RPMI8226 (cell line): ENCODE measurements around the gene NPAS3.
A peak's percentile ranks its signal among the peaks of the same experiment; 100 is the strongest.

Source experiments
- DNase-seq: peaks from one replicate; pipeline ENCODE4 v3.0.0-alpha.2; 2015

Gene NPAS3

GRCh38 chr14:33774723-33775470, 836.2 kb downstream of the NPAS3 start:
- DNase-seq = no peak

- DNase-seq = no peak
Observed at GRCh38 chr14:33776871-33777270, 838.2 kb downstream of the NPAS3 start.

DNA sequence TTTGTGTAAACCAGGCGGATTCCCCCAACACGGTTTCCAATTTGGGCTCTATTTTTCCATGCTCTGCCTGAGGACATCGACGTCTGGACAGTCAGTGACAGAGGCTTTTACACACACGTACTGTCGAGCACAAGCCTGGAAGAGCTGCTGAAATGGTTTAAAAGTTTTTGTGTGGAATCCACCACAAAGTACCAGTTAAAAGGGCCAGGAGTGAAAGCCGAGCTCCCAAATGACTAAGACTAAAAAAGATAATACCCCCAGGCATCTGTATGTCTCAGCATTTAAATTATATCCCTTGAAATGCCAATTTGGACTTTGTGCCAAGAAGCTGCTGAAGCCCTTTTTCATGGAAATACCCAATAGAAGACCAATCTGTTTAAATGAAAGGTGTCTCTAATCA, 839.0 kb downstream of the NPAS3 start:
- no peak for DNase-seq

DNA sequence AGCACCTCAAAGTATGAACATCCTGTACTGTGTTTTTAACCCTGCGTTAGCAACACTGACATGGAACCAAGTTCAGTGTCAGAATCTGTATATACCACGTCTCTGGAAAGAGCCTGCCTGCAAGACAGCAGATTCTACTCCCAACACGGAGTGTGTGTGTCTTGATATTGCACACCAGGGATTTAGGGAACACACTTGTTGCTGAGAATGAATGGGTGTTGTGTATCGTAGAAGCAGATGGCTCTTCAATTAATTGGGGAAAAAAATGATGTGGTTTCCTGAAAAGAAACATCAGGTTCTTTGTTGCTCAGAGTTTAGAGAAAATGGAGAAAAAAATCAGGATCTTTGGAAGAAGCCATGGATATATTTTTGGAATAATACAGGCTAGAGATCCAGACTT, 841.4 kb downstream of the NPAS3 start:
- no peak for DNase-seq

DNA sequence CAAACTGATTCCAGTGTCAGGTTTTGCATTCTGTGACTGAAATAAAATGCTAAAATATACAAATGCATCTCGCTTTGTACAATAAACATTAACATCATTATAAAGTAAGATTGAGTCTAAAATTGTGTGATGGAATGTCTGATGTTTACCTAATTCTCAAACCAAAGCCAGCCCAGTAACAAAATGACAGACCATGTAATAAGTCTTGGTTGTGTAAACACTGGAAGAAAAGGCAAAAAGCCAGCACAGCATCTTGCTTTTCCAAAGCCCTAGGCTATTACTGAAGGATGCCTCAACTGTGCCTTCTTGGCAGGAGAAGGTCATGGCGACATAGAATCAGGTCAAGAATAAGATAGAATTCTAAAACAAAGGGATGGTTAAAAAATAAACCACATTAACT, 842.6 kb downstream of the NPAS3 start:
- DNase-seq = no peak

DNA sequence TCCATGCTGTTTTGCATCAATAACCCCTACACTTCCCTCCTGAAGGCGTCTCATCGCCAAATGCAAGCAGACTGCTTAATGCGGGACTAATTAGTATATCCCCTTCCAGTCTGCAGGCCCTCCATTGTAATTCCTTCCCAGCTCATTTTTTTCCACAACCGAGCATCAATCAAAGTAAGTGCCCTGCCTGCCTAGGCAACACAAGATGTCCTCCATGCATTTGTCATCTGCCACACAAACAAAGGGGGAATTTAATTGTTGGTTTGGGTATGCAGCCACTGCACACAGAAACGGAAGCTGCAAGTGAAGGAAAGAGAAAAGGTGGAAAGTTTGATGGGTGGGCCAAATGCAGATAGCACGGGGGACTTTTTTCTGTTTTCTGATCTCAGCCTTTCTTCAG, 844.2 kb downstream of the NPAS3 start:
- no peak for DNase-seq

DNA sequence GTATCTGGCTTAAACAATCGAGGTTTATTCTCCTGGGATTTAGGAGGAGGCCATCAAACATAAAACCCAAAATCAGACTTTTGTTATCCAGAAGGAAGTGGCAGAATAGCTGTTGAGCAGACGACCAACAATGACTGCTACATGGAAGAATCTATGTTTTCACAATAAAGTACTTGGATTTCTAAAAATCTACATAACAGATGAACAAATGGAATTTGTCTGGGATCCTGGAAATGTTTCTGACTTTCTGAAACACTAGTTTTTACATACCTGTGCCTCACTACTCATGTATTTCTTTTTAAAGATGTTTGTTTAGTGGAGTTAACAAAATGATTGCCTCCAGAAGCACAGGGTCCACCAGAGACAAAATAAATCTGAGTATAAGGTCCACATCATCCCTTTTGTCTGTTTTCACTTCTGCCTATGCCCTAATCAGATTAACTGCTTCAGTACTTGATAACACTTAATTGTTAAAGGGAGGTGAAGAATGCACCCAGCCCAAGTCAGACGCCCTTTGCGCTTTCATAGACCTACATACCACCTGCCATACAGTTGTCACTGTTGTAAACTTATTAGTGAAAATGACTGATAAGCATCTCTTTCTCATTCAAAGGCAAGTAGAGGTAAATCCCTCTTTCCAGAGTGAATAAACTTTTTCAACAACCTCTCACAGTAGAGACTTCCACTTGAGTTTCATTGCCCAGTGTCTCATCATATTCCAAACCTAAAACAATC, 847.6 kb downstream of the NPAS3 start:
- DNase-seq = no peak

- DNase-seq = no peak
Observed at GRCh38 chr14:33788161-33788560, 849.5 kb downstream of the NPAS3 start.

GRCh38 chr14:33790996-33791395, 852.3 kb downstream of the NPAS3 start:
- no peak for DNase-seq

DNA sequence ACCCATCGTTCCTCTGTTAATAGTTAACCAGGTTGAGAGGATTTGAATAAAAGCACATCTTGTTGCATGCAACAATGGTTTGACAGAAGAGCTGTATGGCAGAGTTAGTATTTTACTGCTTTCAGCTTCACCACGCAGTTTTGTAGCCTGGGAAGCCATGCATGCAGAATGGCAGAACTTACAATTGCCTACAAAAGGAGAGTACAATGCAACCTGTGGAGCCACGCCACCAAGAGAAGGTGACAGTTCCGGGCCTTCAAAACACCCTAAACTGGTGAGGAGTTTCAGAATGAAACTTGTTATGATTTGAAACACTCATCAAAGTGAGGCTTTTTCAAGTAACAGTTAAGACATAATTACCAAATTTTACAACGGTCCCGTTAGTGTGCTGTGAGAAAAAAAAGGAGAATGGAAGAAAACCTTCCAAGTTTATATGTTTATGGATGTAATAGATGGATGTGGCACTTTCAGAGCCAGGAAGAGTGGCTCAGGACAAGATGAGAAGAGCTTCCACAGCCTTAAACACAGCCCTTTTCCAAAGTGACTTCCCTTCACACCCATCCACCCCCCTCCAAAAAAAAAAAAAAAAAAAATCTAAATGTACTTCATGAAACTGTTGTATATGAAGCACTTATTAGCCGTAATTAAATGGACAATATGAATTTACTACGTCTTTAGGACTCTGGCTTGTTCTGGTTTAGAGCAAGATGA, 853.5 kb downstream of the NPAS3 start:
- no peak for DNase-seq

- DNase-seq = peak; percentile 69
Observed at GRCh38 chr14:33792720-33793368, 854.2 kb downstream of the NPAS3 start.

GRCh38 chr14:33793398-33794110, 854.9 kb downstream of the NPAS3 start:
- DNase-seq = no peak

- no peak for DNase-seq
Observed at GRCh38 chr14:33794791-33795305, 856.2 kb downstream of the NPAS3 start.

GRCh38 chr14:33796356-33796755, 857.7 kb downstream of the NPAS3 start:
- no peak for DNase-seq

GRCh38 chr14:33799705-33800570, 861.3 kb downstream of the NPAS3 start:
- DNase-seq = no peak

GRCh38 chr14:33800735-33801163, 862.1 kb downstream of the NPAS3 start:
- DNase-seq = no peak

GRCh38 chr14:33802737-33803136, 864.1 kb downstream of the NPAS3 start:
- DNase-seq = no peak

- no peak for DNase-seq
Observed at GRCh38 chr14:33805593-33805992, 866.9 kb downstream of the NPAS3 start.

GRCh38 chr14:33806905-33807304, 868.2 kb downstream of the NPAS3 start:
- DNase-seq = no peak

DNA sequence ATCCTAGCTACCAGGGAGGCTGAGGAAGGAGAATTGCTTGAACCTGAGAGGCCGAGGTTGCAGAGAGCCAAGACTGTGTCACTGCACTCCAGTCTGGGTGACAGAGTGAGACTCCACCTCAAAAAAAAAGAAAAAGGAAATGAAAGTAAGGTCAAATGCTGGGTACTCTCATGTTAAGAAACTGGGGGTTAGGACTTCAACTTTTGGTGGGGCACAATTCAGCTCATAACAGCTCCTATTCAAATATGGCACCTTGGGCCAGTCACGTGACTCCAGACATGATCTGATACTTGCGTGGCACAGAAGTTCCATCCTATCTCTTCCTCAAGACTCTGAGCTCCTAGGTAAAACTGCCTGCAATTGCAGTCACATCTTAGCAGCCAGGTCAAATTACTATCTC, 869.5 kb downstream of the NPAS3 start:
- DNase-seq = no peak

- DNase-seq = no peak
Observed at GRCh38 chr14:33809396-33809981, 870.8 kb downstream of the NPAS3 start.
